Globus pallidus (tissue), 1 donor: ENCODE measurements around the gene SORCS2.

Experiments
- DNase-seq: peaks from one replicate; pipeline ENCODE4 v3.0.0-alpha.2; 2015; ENCODE audit warnings: low spot score

The SORCS2 gene

DNA sequence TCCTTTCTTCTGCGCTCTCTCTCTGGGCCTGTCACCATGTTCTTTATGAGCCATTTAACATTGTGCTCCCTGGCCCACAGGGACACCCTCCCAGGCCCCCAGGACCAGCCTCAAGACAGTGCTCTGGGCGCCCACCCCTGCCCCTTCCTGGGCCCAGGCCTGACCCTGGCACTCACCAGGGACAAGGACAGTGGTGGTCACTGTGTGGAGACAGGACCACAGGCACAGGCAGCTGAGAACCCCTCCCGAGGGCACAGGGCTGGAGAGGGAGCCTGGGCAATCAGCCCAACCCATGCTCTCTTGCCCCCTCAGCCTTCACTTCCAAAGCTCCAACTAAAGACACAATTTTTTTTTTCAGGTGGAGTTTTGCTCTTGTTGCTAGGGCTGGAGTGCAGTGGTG is 460.6 kb downstream of the SORCS2 start:
- no peak for DNase-seq

DNA sequence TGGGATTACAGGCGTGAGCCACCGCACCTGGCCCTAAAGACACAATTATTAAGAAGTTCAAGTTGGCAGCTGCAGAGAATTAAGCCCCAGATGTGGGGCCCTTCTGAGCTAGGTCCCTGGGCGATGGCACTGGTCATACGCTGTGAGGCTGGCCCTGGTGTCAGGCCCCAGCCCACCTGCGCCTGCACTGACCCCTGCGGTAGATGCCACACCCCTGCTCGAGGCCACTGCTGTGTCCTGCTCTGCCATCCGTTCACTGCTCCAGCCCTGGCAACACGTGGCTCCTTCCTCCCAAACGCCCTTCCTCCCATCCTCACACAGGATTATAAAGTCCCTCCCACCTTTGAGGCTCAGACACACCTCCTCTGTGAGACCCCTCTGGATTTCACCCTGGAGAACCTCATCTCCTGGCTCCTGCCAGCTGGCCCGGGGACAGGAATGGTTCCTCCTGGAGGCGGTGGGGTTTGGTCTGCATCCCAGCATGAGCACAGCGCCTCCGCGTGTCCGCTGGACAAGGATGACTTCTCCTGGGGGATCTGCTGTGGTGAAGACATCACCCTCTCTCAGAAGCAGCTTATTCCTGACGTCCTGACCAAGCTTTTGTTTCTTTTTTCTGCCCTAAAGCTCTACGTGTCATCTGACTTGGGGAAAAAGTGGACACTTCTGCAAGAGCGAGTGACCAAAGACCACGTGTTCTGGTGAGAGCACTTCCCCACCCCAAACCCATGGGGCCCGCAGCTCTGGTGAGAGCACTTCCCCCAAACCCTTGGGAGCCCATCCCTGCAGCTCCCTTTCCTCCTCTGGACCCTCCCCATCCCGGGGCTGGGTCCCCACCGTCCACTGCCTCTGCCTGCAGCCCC is 461.4 kb downstream of the SORCS2 start:
- DNase-seq, result peak; percentile 39

- no peak for DNase-seq
These were observed 462.5 kb downstream of the SORCS2 start for GRCh38 chr4:7654550-7655445.

- DNase-seq, result peak; percentile 62
These were observed 463.3 kb downstream of the SORCS2 start for GRCh38 chr4:7655511-7656243.

- no peak for DNase-seq
These were observed 464.0 kb downstream of the SORCS2 start for GRCh38 chr4:7656244-7656800.

GRCh38 chr4:7657545-7658297 is 465.4 kb downstream of the SORCS2 start:
- no peak for DNase-seq

GRCh38 chr4:7658341-7659204 is 466.2 kb downstream of the SORCS2 start:
- no peak for DNase-seq

DNA sequence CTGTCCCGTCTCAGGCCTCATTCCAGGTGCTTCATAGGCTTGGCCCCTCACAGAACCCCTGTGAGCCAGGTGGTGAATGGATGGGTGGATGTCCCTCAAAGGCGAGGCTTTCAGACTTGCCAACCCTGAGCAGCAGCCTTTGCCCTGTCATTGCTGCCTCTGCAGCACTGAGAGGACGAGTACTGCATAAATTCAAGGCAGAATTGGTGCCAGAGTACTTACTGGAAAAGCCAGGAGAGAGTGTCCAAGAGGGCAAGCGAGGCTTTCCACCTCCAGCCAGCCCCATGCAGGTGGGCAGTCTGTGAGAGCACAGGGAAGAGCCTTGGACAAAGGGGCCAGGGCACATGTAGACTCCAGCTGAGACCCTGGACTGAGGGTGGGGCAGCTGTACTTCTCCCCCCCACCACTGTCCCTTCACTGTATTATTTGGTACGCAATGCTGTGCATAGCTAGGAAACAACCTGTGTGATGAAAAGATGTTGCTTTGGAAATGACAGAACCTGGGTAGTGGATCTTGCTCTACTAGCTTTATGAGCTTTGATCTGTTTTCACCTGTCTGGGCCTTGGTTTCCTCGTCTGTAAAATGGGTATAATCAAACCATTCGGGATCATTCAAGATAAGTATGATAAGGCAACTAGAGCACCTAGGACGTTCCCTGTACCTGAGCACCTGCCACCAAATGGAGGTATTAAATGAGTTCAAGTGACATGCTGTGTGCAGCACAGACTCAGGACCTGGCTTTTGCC is 467.3 kb downstream of the SORCS2 start:
- no peak for DNase-seq

- DNase-seq, result no peak
These were observed 468.1 kb downstream of the SORCS2 start for GRCh38 chr4:7660176-7661039.

DNA sequence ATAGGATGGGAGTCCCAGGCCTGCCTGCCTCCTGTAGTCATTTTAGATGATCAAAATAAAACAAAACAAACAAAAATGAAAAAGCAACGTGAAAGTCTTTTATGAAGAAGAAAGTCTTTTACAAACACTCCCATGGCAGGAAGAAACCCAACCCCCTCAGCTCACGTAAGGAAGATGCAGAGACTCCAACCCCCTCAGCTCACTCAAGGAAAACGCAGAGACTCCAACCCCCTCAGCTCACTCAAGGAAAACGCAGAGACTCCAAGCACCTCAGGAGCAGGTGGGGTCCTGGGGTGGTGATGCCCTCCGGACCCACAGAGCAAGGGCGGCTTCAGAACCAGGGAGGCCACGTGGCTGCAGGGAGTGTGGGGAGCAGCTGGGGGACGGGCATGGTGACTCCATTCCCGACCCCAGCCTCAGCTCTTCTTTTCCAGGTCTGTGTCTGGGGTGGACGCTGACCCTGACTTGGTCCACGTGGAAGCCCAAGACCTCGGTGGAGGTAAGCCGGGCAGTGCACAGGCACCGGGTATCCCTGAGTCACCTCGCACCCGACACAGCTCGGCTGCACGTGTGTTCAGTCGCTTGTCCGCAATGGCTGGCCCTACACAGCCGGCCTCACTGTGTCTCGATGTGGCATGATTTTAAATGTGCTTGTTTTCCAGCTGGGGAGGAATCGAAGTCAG is 468.9 kb downstream of the SORCS2 start:
- DNase-seq, result no peak

DNA sequence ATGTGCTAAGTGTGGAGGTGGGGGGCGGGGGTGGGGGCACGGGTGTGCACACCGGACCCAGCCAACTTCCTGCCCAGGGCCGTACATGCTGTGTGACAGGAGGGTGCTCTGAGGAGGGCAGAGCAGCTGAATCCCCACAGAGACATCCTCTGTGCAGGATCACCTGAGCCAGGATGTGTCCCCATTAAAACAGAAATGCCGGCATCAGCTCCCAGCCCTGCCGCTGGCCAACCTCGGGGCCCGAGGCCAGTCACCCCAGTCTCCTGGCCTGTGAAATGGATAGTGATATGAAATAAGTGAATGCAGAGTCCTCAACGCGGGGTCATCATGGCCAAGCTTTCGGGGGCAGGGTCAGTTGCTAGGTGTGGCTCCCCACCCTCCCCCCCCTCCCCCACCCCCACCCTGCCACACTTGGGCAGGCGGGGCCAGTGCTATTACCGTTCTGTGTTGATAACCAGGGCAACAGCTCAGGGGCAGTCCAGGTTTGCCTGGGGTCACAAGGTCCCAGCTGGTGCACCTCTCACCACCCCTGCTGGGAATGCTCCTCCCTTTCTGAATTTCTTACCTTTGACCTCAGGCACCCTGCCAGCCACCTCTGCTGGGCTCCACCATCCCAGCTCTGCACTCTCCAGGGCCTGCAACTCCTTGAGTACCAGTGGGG is 469.6 kb downstream of the SORCS2 start:
- no peak for DNase-seq

DNA sequence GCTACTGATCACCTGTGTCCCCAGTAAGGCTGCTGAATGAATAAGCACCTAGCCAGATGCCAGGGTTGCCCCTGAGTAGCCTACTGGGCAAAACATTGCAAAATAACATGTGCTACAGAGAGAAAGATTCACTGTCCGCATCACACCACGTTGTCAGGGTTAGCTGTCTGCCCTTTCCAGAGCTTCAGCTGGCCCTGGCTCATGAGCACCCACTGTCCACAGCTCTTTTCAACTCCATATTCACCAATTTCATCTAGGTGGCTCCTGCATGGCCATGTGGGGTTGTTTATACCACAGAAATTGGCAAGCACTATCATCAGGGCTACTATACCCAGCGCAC is 470.1 kb downstream of the SORCS2 start:
- no peak for DNase-seq

GRCh38 chr4:7663075-7663541 is 470.8 kb downstream of the SORCS2 start:
- no peak for DNase-seq

- DNase-seq, result no peak
These were observed 471.8 kb downstream of the SORCS2 start for GRCh38 chr4:7664106-7664505.

DNA sequence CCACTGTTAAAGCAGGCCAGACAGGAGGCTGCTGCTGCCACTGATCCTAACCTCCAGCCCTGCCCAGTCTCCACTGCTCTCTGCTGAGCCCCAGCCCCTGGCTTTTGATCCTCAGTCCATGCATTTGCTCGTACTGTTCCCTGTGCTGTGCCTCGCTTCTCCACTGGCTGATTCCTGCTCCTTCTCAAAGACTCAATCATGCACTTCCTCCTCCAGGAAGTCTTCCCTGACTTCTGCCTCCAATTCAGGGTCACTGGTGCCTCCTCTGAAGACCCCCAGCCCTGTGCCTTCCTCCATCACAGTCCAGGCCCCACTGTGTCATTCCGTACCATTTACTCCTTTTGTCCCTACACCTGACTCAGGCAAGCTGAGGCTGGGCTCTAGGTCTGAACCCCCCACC is 473.0 kb downstream of the SORCS2 start:
- no peak for DNase-seq

DNA sequence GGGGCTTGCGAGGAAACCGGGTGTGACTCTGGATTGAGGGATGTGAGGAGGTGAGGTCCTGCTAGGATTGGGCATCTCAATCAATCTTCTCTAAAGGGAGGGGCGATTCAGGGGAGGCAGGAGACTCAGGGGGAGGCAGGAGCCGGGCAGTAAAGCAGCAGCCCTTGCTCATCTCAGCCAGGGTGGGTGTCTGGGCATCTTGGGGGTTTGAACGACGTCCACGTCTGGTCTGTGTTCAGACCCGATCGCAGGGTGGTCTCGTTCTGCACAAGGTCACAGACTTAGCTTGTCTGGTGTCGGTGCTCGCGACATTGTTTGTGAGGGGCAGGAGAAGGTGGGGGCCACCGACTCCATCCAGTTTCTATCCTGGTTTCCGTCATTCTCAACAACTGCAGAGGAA is 473.7 kb downstream of the SORCS2 start:
- DNase-seq, result no peak

GRCh38 chr4:7666744-7667143 is 474.4 kb downstream of the SORCS2 start:
- DNase-seq, result no peak
